HG02623 (cell line): ENCODE measurements around the gene POU2F2.

Source experiments
- ATAC-seq: cut with Tn5 transposase; IDR thresholded peaks from one replicate; pipeline ENCODE4 v1.9.1; 2021; ENCODE audit warnings: moderate library complexity; ENCODE audit not compliant: unreplicated experiment

The POU2F2 gene

DNA sequence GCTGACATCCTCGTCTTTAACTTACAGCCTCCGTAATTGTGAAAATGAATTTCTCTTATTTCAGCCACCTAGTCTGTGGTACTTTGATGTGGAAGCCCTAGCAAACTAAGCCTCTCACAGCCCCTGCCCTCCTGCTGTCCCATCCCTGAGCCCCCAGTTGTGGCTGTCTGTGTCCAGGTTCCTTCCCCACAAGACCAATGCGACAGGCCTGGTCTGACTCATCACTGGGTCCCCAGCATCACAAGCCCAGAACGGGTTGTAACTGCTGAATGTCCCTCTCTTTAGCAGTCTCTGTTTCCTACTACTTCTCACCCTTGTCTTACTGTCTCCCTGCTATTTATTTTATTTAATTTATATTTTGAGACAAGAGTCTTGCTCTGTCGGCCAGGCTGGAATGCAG lies 5.7 kb downstream of the POU2F2 start:
- ATAC-seq = no peak

DNA sequence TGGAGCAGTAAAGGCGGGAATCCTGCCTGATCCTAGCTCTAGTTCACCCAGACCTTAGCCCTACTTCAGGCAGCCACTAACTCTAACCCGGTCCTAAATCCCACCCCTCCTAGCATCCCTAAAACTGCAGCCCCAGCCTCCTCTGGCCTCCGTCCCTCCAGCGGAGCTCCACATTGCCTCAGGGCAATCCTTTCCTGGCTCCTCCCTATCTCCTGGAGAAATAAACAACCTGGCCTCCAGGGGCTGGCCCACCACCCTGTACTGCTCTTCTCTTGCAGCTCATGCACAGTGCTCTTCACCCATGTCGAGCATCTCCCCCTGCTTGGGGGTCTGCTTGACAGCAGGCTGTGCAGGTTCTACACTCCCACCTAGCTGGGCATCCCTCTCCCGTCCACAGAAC lies 6.7 kb downstream of the POU2F2 start:
- no peak for ATAC-seq

DNA sequence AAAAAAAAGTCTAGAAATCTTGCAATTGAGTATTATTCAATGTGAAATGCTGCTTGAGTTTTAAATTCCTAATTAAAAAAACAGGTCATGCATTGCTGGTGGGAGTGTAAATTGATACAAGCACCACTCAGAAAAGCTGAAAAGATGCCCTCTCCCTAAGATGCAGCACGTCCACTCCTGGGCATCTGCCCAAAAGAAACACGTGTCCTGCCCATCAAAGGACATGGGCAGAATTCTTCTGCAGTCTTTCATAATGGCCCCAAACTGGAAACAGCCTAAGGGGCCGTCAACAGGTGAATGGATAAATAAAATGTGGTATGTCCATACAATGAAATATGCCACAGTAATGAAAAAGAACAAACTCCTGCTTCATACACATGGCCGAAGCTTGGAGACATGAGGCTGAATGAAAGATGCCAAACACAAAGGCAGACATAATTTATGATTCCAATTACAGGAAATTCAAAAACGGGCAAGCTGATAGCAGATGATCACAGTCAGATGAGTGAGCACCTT lies 7.8 kb downstream of the POU2F2 start:
- ATAC-seq = no peak

DNA sequence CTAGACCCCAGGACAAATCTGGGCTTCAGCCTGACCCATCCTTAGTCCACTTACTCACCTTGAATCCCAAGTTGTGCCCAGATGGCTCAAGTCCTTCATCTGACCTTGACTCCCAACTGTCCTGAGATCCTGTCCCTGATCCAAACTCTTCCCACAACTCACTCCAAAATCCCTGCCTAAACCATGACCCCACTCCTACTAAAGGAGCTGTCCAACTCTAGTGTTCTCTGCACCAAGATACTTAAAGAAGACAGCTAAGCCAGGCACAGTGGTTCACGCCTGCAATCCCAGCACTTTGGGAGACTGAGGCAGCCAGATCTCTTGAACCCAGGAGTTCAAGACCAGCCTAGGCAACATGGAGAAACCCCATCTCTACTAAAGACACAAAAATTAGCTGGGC lies 8.5 kb downstream of the POU2F2 start:
- ATAC-seq = no peak

DNA sequence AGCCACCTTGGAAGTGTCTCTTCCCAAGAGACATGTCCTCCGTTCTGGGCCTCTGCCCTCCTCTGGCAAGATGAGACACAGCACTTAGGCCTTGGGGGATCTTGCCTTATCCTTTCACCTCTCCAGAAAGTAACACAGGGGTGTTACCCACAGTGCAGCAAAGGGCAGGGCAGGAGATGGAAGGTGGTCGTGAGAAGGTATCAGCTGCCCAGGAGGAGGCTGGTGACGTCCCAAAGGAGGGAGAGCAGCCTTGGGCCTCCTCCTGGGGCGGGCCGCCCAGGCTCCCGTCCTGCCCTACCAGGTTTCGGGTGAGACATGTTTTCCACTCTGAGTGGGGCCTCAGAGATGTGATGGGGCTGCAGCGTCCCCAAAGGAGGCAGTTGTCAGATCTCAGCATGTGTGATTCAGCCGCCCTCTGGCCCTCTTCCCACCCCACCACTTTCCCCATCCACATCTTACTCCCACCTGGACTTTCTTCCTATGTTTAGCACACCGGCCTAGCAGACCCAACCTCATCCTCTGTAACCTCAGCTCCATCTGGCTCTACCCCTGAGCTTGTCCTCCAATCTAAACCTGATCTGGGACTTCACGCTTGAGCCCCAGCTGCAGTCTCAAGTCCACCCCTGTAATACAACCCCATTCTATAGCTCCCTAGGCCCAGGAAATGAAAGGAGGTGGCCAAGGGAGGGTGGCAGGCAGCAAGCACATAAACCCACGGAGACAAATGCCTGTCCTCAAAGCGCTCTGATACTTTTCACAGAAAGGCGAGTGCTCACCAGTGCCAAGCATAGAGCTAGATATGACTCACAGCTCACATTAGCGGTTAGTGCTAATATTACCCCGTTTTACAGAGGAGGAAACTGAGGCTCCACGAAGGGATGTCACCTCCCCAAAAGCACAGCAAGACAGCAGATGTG lies 9.3 kb downstream of the POU2F2 start:
- ATAC-seq = no peak

DNA sequence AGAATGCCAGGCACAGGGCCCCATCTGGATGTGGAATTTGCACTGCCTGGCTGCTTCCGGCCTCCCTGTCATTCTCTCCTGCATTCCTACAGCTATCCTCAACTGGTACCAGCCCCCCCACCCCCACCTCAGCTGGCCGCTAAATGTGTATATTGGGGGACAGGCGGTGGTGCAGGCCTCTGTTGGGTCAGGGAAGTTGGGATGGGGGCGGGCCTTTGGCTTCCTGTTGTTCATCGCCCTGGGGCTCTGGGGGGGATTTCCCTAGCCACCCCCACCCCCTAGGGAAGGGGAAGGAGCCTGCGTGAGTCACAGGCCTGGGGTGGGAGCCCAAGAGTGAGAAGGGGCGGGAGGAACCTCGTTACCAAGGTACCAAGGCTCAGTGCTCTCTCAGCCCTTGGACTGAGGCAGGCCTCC lies 10.6 kb downstream of the POU2F2 start:
- no peak for ATAC-seq

DNA sequence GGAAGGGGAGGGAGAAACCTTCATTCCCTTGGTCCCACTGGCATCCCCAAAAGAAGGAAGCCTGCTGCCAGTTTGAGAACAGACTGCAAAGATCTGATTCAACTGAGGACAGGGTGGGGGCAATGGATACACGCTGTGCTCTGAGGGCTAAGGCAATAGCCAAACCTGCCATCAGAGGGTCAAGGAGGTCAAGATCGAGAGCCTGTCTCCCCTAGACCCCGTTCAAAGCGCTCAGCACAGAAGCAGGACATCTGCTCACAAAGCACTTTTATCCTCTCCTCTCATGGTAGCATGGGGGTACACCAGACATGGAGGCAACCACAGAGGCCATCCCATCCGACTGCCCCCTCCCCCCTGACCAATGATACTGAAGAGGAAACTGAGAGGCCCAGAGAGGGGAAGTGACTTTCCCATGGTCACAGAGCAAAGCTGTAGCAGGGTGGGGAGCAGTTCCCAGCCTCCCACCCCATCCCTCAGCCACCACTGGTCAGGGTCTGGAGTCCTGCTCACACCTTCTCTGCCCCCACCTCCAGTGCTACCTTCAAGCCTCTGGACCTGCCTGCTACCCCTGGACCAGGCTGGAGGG lies 11.1 kb downstream of the POU2F2 start:
- no peak for ATAC-seq

DNA sequence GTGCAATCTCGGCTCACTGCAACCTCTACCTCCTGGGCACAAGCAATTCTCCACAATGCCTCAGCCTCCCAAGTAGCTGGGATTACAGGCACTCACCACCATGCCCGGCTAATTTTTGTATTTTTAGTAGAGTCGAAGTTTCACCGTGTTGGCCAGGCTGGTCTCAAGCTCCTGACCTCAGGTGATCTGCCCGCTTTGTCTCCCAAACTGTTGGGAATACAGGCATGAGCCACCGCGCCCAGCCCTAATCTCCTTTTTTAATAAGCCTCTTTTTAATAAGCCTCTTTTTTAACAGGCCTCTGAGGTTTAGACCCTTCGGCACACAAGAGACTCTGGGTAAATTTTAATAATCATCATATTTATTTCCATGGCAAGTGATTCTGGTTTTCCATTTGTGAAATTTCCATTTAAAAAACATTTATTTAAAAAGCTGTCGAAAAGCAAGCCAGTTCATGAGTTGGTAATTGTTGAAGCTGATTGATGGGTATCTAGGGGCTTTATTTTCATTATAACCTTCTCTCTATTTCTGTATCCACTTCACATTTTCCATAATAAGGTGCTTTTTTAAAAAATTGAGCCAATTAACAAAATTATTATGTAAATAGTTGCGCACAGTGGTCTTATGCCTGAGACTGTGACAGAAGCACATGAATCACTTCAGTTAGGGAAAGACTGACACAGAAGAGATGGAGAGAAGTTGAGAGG lies 11.8 kb downstream of the POU2F2 start:
- no peak for ATAC-seq

DNA sequence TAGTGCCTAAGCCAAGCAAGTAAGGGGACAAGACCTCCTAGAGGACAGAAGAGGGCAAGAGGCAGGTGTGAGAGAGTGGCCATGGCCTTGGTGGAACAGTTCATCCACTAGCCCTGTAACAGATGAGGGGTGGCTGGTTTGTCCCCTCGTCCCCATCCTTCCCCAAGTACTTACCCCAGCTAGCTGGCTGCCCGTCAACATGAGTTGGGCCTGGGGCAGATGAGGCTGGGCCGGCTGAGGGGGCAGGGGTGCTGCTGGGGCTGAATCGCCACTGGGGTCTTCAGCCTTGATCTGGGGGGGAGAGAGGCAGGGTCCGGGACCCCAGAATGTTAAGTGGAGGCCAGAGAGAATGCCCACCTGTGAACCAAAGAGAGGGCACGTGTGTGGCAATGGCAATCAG lies 15.2 kb downstream of the POU2F2 start:
- no peak for ATAC-seq

DNA sequence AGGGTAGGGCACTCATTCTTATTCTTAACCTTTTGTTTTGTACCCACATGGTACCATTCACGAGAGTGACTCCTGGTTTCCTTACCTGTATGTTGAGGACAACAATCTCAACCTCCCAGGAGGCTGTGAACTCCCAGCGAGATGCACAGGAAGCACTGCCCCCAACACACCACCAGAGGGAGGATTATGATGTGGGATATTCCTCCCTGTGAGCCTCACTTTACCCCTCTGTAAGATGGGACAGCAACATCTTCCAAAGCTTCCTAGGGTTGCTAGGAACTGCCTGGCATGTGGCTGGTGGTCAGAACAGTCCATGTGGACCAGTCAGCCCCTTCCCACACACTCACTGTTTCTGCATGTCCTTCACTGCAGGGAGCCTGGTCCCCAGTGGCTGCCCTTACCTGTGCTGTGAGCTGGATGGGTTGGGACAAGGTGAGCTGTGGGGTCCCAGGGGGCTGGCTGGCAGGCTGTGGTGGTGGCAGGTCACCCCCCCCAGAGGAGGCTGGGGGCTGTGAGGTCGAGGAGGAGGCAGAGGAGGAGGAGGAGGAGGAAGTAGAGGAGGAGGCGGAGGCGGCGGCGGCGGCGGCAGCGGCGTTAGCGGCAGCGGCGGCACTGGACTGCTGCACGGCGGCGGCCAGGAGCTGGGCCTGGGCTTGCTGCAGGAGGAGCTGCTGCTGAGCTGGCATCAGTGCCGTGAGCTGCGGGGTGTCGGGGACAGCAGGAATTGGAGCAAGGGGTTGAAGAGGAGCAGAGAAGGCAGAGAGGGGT lies 15.8 kb downstream of the POU2F2 start:
- ATAC-seq = no peak

DNA sequence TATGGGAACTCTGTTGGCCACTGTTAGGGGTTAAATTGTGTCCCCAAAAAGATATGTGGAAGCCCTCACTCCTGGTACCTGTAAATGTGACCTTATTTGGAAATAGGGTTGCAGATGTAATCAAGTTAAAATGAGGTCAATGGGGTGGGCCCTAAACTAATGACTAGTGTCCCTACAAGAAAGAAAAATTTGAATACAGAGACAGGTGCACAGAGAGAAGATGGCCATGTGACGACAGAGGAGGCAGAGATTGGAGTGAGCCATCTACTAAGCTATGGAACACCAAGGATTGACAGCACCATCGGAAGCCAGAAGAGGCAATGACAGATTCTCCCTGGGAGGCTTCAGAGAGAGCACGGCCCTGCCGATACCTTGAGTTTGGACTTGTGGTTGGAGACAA lies 16.5 kb downstream of the POU2F2 start:
- ATAC-seq = no peak

DNA sequence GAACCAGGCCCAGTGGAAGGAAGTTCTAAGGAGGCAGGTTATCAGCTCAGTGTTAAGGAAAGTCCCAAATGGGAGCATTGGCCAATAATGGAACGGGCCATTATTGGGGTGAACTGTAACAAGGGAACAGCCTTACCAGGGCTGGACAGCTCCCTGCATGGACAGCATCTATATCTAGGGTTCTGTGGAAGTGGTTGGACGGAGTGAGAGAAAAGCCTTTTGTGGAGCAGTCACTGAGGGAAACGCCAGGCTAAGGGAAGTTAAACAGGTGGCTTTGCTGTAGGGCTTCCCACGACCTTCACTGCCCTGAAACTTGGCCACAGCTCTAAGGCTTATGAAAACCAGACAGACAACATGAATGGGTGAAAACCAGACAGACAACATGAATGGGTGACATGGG lies 17.0 kb downstream of the POU2F2 start:
- ATAC-seq = no peak

DNA sequence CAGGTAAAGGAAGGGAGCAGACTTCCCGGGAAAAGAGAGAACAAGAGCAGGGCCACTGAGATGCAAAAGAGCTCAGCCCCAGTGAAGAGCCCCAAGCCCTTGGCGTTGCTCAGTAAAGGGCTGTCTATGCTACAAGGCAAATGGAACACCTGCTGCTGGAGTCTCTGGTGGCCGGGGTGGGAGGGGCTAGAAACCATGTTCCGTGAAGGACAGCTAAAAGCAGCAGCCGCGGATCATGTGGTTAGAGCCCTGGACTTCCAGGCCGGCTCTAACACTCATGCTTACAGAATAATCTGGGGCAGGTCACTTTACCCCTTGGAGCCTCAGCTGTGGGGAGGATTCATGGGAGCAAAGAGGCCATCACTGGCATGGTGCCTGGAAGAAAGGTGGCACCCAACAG lies 17.8 kb downstream of the POU2F2 start:
- ATAC-seq = peak; percentile 59

DNA sequence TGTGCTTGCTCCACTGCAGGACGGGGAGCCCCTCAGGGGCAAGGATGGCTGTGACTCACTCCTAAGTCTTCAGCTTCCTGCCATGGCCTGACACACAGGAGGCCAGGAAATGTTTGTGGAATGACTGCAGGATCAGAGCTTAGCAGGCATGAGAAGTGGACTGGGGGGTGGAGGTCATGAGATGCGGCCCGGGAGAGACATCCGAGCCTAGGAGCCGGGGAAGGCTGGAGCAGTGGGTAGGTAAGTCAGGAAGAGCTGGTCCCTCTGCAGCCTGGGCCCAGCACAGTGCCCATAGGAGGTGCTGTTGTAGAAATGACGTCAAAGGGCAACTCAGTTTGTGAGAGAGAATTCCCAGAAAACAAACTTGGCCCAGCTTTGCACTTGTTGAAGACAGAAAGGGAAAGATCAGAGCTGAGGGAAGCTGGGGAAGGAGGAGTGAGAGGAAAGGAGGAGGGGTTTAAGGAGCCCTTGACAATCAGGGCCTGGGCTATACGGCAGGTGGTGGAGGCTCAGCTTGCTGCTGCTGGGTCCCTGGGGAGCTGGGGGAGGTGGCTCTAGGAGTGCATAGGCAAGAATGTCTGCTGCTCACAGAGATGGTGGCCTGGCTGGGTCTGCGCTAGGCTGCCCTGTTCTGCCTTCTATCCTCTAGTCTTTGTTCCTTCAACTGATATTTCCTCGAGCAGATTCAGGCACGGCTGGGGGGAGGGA lies 18.5 kb downstream of the POU2F2 start:
- ATAC-seq = peak; percentile 30

DNA sequence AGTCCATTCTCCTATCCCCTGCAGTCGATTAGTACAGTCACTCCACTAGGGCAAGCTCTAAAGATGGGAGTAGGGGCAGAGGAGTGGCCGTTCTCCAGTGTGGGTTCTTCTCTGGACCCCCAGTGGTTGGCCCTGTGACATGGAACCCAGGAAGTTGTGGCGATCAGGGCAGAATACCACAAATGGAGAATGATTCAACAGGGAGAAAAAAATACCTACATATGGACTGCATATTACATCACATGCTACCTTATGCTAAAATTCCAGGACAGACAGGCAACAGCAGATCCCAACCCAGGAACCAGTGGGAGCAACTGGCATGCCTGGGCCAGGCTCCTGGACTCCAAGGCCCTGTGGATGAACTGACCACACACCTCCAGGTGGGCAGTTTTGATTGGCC lies 20.4 kb downstream of the POU2F2 start:
- no peak for ATAC-seq

DNA sequence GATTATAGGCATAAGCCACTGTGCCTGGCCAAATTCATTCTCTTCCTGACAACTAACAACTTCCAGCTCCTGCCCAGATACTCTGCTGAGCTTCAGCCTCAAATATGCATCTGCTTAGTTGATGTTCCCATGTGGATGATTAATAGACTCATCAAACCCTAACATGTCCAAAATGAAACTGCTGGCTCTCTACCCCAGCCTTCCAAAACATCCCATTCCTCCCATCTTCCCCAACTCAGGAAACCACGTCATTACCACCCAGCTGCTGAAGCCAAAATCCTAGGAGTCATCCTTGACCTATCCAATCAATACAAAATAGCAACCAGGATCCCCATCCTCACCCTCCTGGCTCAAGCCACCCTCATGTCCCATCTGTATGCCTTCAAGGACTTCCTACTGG lies 20.9 kb downstream of the POU2F2 start:
- no peak for ATAC-seq

DNA sequence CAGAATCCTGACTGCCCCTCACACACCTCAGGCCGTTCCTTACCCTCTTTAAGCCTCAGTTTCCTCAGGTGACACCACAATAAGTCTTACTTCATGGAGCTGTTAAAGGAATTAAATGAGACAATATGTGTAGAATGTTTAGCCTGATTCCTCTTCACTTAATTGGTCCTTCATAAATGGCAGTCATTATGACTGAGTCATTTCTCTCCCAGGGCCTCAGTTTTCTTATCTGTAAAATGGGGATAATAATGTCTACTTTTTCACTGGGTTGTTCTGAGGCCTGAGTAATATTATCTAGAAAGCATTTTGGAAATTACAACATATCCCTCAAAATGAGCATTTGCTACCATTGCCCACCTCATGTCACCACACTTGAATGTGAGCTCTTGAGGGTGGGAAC lies 21.6 kb downstream of the POU2F2 start:
- no peak for ATAC-seq

DNA sequence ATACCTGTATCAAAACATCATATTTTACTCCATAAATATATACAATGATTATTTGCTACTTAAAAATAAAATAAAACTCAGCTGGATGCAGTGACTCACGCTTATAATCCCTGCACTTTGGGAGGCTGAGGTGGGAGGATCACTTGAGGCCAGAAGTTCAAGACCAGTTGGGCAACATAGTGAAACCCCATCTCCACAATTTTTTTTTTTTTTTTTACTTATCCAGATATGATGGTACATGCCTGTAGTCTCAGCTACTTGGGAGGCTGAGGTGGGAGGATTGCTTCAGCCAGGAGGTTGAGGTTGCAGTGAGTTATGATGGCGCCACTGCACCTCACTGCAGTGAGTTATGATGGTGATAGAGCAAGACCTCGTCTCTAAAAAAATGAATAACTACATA lies 22.4 kb downstream of the POU2F2 start:
- ATAC-seq = no peak

DNA sequence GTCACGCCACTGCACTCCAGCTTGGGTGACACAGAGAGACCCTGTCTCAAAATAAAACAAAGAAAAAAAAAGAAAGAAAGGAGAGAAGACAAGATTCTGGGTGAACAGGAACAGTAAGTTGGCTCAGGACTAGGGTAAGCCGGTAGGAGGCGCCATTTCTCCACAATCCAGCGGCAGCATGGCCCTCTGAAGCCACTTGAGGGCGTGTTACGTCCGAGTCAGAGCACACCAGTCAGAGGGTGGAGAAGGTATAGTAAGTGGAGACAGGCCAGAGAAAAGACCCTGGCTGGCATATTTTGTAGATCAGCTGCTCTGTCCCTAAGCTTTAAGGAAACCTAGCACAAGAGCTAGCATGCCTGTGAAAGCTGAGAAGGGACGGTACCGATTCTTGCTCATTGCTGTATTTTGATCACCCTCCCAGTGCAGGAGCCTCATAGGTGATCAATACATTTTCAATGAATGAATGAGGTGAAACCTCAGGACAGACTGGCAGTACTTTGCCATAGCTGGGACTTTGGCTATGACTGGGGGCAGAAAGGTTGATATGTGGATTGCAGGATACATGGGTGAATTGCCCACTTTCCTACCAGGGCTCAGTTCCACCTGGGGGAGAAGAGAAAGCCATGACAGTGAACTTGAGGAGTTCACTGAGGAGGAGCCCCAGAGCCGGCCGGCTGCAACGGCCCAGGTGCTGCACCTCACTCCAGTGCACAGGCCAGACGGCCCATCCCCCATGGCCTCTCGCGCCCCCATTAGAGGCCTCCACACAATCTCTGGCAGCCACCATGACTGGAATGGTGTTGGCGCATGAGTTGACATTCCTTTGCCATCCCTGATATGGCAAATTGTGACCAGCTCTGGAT lies 23.5 kb downstream of the POU2F2 start:
- peak; percentile 66 for ATAC-seq
